Measurements from ENCODE around the gene RPRD1B. TPM values are rescaled to one million over a fixed set of nuclear protein-coding genes. Genes with fewer than 3 reads are reported as not detected.
"Not testable (repeated sequence)": the region's sequence is repeated elsewhere in the genome, so short reads cannot be mapped to it uniquely, and the experiment has no call there.

Gene RPRD1B
- polyA plus RNA-seq, 3 donors from 2014 or later, result 2.0 to 4.3 (median 2.1) TPM

- not testable (repeated sequence) for H3K4me1 Mint-ChIP-seq; H3K4me3 Mint-ChIP-seq; DNase-seq; H3K9me3 Mint-ChIP-seq; H3K27me3 Mint-ChIP-seq (ENCODE audit: low read depth in 3 of 3); H3K27ac Mint-ChIP-seq
- peaks cover 13 to 35% (median 23%) of the 10 kb centered on the region in 3 donors for H3K36me3 Mint-ChIP-seq
Observed at GRCh38 chr20:38009416-38009815, 24.1 kb upstream of the RPRD1B start.

GRCh38 chr20:38011696-38012095 is 21.9 kb upstream of the RPRD1B start:
- Mint-ChIP-seq H3K27ac (no peak overlapping the region), H3K27me3 (ENCODE audit: low read depth in 3 of 3) (no peaks in the 10 kb centered on the region), H3K4me1 (peaks cover 4 to 5% of the 10 kb centered on the region in 2 donors), H3K9me3 (no peaks in the 10 kb centered on the region), H3K4me3 (no peak overlapping the region), H3K36me3 (peaks cover 22 to 45% (median 24%) of the 10 kb centered on the region in 3 donors)
- no peak for DNase-seq

- peaks cover 28 to 50% (median 28%) of the 10 kb centered on the region in 3 donors for H3K36me3 Mint-ChIP-seq
- H3K27ac Mint-ChIP-seq, result no peak overlapping the region
- H3K4me3 Mint-ChIP-seq, result no peak overlapping the region
- H3K9me3 Mint-ChIP-seq, result no peaks in the 10 kb centered on the region
- H3K27me3 Mint-ChIP-seq (ENCODE audit: low read depth in 3 of 3), result peaks cover 0 to under 1% (median 0%) of the 10 kb centered on the region in 3 donors
- peaks cover 4 to 5% of the 10 kb centered on the region in 2 donors for H3K4me1 Mint-ChIP-seq
- DNase-seq, result no peak
Observed at GRCh38 chr20:38012332-38012731, 21.2 kb upstream of the RPRD1B start.

- peaks cover 0 to 6% (median 2%) of the 10 kb centered on the region in 6 donors for H3K9me3 Mint-ChIP-seq
- H3K36me3 Mint-ChIP-seq, result peaks cover 39 to 62% (median 44%) of the 10 kb centered on the region in 3 donors
- DNase-seq, result no peak
Observed at GRCh38 chr20:38013887-38014286, 19.7 kb upstream of the RPRD1B start.

GRCh38 chr20:38017959-38018358 is 15.6 kb upstream of the RPRD1B start:
- H3K4me1 Mint-ChIP-seq, result peaks cover 6 to 36% of the 10 kb centered on the region in 2 donors
- H3K36me3 Mint-ChIP-seq, result peaks cover 29 to 51% (median 41%) of the 10 kb centered on the region in 3 donors
- H3K27me3 Mint-ChIP-seq (ENCODE audit: low read depth in 3 of 3), result peaks cover 0 to 2% (median 0%) of the 10 kb centered on the region in 3 donors
- no peak for DNase-seq
- no peak overlapping the region for H3K4me3 Mint-ChIP-seq
- no peak overlapping the region for H3K27ac Mint-ChIP-seq
- peaks cover 0 to 6% (median 2%) of the 10 kb centered on the region in 6 donors for H3K9me3 Mint-ChIP-seq

More at GRCh38 chr20:38013887-38014286, 19.7 kb upstream of the RPRD1B start:
- Mint-ChIP-seq H3K27me3 (ENCODE audit: low read depth in 3 of 3) (peaks cover 0 to 2% (median 0%) of the 10 kb centered on the region in 3 donors), H3K27ac (no peak overlapping the region), H3K4me1 (peaks cover 2 to 5% of the 10 kb centered on the region in 2 donors), H3K4me3 (no peak overlapping the region)

GRCh38 chr20:38018385-38018784 is 15.2 kb upstream of the RPRD1B start:
- H3K27me3 Mint-ChIP-seq (ENCODE audit: low read depth in 3 of 3), result peaks cover 0 to 2% (median 0%) of the 10 kb centered on the region in 3 donors
- H3K36me3 Mint-ChIP-seq, result peaks cover 27 to 47% (median 38%) of the 10 kb centered on the region in 3 donors
- H3K9me3 Mint-ChIP-seq, result peaks cover 0 to 6% (median 2%) of the 10 kb centered on the region in 6 donors
- no peak for DNase-seq
- H3K4me3 Mint-ChIP-seq, result no peak overlapping the region
- peaks cover 7 to 36% of the 10 kb centered on the region in 2 donors for H3K4me1 Mint-ChIP-seq
- no peak overlapping the region for H3K27ac Mint-ChIP-seq

GRCh38 chr20:38021087-38021772 is 12.3 kb upstream of the RPRD1B start:
- Mint-ChIP-seq H3K4me1 (peaks cover 12 to 47% of the 10 kb centered on the region in 2 donors), H3K9me3 (peaks cover 0 to 6% (median 2%) of the 10 kb centered on the region in 6 donors), H3K27me3 (ENCODE audit: low read depth in 3 of 3) (peaks cover 0 to 2% (median 0%) of the 10 kb centered on the region in 3 donors), H3K4me3 (no peak overlapping the region), H3K36me3 (peaks cover 21 to 32% (median 31%) of the 10 kb centered on the region in 3 donors), H3K27ac (no peak overlapping the region)
- no peak for DNase-seq

GRCh38 chr20:38023181-38024001 is 10.2 kb upstream of the RPRD1B start:
- DNase-seq, result no peak
- Mint-ChIP-seq H3K9me3 (peaks cover 0 to 2% (median under 1%) of the 10 kb centered on the region in 6 donors), H3K27ac (no peak overlapping the region), H3K36me3 (peaks cover 2 to 11% (median 10%) of the 10 kb centered on the region in 3 donors), H3K4me3 (no peak overlapping the region), H3K27me3 (ENCODE audit: low read depth in 3 of 3) (no peaks in the 10 kb centered on the region), H3K4me1 (peaks cover 14 to 60% of the 10 kb centered on the region in 2 donors)

- Mint-ChIP-seq H3K4me3 (no peak overlapping the region), H3K9me3 (no peaks in the 10 kb centered on the region), H3K4me1 (peaks cover 20 to 63% of the 10 kb centered on the region in 2 donors)
Observed at GRCh38 chr20:38024496-38024895, 9.1 kb upstream of the RPRD1B start.

GRCh38 chr20:38029453-38029852 is 4.1 kb upstream of the RPRD1B start:
- Mint-ChIP-seq H3K9me3 (no peaks in the 10 kb centered on the region), H3K4me3 (no peak overlapping the region), H3K4me1 (peaks cover 44 to 64% of the 10 kb centered on the region in 2 donors), H3K36me3 (no peaks in the 10 kb centered on the region), H3K27me3 (ENCODE audit: low read depth in 3 of 3) (peaks cover 0 to 9% (median 7%) of the 10 kb centered on the region in 3 donors), H3K27ac (peak overlapping the region in 2 of 6 donors; percentile 11 to 57)
- no peak for DNase-seq

More at GRCh38 chr20:38024496-38024895, 9.1 kb upstream of the RPRD1B start:
- Mint-ChIP-seq H3K36me3 (peaks cover 0 to under 1% (median 0%) of the 10 kb centered on the region in 3 donors), H3K27me3 (ENCODE audit: low read depth in 3 of 3) (no peaks in the 10 kb centered on the region), H3K27ac (peak overlapping the region in 1 of 6 donors; percentile 36)
- DNase-seq, result no peak

GRCh38 chr20:38031957-38032356 is 1.6 kb upstream of the RPRD1B start:
- Mint-ChIP-seq H3K27me3 (ENCODE audit: low read depth in 3 of 3) (peaks cover 0 to 9% (median 7%) of the 10 kb centered on the region in 3 donors), H3K4me1 (peaks cover 58 to 77% of the 10 kb centered on the region in 2 donors), H3K36me3 (peaks cover 0 to 1% (median 0%) of the 10 kb centered on the region in 3 donors), H3K27ac (peak overlapping the region; percentile 98 to 100 (median 98)), H3K4me3 (peak overlapping the region; percentile 89 to 98 (median 97)), H3K9me3 (no peaks in the 10 kb centered on the region)
- DNase-seq, result no peak

- Mint-ChIP-seq H3K27me3 (ENCODE audit: low read depth in 3 of 3) (peaks cover 0 to 9% (median 7%) of the 10 kb centered on the region in 3 donors), H3K9me3 (no peaks in the 10 kb centered on the region), H3K36me3 (peaks cover 0 to 5% (median 0%) of the 10 kb centered on the region in 3 donors), H3K4me1 (peaks cover 63 to 83% of the 10 kb centered on the region in 2 donors), H3K4me3 (peak overlapping the region; percentile 89 to 98 (median 97)), H3K27ac (peak overlapping the region; percentile 98 to 100 (median 98))
- no peak for DNase-seq
Observed at GRCh38 chr20:38032585-38033329, 789 bp upstream of the RPRD1B start.

GRCh38 chr20:38034108-38034649 is 633 bp downstream of the RPRD1B start:
- no peak for DNase-seq
- Mint-ChIP-seq H3K27ac (peak overlapping the region; percentile 98 to 100 (median 98)), H3K4me1 (peaks cover 65 to 74% of the 10 kb centered on the region in 2 donors), H3K9me3 (no peaks in the 10 kb centered on the region), H3K27me3 (ENCODE audit: low read depth in 3 of 3) (peaks cover 0 to 11% (median 7%) of the 10 kb centered on the region in 3 donors), H3K36me3 (peaks cover 0 to 5% (median 0%) of the 10 kb centered on the region in 3 donors), H3K4me3 (peak overlapping the region; percentile 89 to 98 (median 97))

Data from immature natural killer cell (primary cell).